NCI-H2227 (cell line): ENCODE measurements around the gene DOCK4.
A peak's percentile ranks its signal among the peaks of the same experiment; 100 is the strongest.

Experiments used
- DNase-seq: peaks from one replicate; lab custom pipeline; 2025; ENCODE audit not compliant: unreplicated experiment; lab: John Stamatoyannopoulos, UW

Gene DOCK4

DNA sequence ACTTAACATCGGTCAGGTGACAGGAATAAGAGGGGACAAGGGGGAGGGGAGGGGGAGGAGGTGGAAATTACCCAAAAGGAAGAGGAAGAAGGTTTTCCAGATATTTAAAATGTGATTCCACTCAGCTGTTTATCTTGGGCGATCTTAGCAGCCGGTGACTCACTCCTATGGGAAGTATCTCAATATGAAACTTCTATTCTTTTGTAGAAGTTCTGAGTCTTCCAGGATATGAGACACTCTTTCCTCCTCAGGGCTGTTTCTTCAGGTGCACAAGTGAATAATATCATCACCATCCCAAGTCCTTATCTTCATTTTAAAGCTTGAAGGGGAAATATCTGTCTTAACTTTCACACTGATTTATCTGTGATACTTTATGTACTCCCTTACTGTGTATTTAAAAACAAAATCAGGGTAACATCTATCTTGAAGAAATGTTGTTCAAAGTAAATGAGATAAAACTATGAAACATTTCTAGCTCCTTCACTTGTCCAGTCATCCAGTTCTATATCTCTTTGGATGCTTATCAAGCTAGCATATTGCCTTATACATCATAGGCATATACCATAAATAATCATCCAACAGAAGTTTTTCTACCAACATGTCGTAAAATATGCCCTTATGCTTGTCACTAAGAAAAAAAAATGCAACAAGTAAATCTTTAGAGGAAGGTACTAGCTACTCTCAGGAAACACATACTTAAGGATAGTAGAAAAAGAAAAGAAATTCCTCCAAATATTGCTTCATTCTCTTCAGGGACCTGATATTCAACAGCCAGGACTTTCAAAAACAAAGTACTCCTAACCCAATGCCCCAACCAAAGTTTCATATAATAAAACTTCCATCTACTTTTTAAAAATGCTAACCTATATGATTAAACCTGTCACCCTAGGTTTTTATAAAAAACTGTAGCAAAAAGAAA, 13.7 kb downstream of the DOCK4 start:
- no peak for DNase-seq

DNA sequence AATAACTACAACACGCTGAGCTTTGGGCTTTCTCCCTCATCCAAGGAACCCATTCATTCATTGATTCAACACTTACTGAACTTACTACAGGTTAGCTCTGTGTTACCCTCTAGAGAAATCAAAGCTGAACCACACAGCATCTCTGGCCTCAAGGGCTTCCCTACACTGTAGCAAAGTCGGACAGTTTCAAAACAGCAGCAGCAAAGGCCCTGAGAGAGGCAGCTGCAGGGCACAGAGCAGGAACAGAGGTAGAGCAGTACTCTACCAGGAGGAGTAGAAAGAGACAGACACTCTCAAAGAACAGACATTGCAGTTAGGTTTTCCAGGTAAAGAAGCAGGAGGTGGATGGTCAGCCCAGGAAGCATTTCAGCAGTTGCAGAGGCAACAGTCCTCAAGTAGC, 16.1 kb downstream of the DOCK4 start:
- no peak for DNase-seq

DNA sequence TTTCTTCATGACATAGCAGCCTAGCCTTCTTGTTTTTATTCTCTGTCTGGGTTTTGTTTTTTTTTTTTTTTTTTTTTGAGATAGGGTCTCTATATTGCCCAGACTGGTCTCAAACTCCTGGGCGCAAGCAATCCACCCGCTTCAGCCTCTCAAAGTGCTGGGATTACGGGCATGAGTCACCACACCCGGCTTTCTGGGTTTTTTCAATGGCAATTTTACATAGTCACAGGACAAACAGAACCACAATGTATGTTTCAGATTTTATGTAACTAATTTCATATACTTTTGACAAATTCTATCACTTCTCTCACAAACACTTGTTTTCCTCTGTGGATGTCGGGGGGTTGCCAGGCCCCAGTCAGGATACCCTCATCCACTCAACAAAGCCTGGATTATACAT, 16.5 kb downstream of the DOCK4 start:
- no peak for DNase-seq

DNA sequence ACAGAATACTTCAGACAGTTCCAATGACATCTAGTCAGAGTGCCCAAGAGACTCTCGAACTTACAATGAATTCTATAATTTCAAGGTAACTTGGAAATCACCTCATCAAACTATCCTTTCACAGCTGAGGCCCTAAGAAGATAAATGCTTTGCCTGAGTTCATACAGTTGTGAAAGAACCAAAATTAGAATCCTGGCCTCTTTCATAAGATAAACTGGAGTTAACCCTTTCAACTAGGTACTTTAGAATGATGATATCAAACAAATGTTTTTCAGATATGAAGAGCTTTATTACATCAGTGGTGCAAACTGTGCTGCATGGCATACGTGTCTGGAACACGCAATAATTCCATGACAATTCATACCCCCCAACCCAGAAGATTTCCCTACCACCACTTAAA, 17.9 kb downstream of the DOCK4 start:
- no peak for DNase-seq

DNA sequence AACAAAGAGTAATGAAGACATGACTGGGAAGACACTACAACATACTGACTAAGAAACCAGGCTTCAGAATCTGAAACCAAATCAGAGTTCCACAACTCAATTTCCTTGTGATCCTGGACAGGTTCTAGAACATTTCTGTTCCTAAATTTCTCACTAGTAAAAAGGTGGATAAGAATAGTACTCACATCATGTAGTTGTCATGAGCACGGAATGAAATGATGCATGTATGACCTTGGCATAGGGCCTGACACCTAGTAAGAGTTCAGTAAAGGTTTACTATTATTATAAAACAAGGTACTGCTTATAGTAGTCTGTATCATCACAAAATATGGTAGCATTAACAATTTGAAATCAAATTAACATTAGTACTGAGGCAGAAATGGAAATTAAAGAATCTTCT, 19.9 kb downstream of the DOCK4 start:
- DNase-seq, result no peak

DNA sequence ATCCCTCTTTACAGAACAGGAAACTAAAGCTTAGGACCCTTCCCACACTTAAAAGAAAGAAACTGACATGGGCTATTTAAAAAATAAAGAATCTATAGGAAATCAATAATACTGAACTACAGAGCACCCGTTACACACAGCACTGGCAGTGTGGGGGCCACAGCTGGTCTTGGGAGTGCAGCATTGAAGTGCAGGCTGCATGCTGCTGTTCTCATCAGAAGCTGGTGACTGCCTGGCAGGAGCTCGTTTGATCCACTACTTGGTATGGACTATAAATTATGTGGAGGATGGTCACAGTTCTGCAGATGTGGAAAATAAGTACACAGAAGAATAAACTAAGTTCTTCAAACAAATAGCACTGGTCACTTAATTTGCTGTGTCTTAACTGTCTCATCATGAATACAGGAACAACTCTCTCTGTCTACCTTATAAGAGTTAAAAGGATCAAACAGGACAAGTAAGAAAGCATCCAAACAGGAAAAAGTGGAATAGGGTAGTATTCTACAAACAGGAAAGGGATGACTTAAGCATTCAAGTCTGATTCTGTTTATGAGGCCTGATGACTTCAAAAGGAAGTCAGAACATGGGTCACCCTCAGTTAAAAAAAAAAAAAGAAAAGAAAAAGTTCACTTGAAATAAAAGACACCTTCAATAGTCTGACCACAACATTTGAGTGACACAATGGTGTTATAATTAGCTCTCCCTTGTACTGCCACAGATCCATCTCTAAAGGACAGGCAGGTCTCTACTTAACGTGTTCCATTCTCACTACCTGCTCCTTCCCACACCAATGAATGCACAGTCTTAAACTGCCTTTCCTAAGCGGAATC, 21.0 kb downstream of the DOCK4 start:
- no peak for DNase-seq

DNA sequence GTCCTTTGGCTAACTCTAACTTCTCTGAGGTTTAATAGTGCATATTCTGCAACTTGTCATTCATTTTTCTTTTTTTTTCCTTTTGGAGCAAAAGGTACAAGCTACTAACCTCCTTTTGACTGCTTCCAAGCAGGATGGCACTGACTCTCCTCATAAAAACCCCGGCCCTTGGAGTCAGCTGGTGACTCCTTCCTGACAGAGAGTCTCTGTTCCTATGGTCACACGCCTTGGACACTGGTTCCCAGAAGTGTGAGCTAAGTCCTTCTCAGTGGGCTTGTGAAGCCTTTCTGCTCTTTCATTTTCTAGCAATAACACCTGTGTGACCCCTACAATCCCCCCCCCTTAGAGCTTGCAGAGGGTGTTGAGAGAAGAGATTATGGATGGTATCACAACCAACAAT, 21.7 kb downstream of the DOCK4 start:
- no peak for DNase-seq

DNA sequence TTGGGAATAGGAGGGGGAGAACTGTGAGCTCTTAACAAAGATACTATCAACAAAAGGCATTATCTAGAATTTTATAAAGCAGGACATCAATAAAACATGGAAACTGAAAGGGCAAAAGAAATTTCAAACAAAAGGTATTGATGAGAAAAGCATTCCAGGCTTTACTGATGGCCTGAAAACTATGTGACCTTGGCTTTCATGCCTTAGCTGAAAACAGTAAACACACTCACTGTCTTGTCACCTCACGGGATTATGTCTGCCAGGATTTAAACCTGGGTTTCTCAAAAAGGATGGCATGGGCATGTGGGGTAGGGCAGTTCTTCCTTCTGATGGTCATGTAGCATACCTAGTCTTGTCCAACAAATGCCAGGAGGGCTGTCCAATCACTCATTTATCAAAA, 22.9 kb downstream of the DOCK4 start:
- no peak for DNase-seq

DNA sequence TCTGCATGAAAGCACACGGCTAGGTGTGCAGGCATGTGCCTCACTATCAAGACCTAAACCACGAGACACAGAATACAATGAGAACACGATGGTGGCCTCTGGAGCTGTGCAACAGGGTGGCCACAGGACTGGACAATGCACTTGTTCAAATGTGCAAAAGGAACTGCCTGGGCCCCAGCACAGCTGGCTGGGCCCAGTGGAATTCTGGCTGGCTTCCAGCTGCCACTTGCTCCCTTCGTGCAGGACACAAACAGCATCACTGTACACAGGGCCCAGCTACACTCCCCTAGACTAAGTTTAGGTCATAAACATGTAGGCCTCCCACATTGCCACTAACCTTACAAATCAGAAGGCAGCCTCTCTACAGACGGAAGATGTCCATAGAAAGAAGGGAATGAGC, 23.4 kb downstream of the DOCK4 start:
- DNase-seq, result no peak

DNA sequence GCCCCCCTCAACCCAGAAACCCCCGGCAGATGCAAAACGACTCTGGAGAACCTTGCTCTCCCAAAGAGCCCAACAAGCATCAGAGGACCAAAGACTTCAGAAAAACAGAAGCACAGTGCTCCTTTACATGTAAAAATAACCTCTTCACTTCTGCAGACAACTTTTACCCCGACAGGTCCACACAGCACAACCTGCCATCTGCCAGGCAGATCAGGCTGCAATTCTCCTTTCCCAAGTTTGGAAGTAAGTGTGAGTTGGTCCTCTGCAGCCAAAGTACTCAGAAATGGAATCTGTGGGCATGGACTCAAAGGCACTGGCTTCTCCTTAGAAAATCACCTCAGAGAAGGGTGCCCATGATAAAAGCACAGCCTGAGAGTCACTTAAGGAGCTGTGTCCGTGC, 26.0 kb downstream of the DOCK4 start:
- no peak for DNase-seq

DNA sequence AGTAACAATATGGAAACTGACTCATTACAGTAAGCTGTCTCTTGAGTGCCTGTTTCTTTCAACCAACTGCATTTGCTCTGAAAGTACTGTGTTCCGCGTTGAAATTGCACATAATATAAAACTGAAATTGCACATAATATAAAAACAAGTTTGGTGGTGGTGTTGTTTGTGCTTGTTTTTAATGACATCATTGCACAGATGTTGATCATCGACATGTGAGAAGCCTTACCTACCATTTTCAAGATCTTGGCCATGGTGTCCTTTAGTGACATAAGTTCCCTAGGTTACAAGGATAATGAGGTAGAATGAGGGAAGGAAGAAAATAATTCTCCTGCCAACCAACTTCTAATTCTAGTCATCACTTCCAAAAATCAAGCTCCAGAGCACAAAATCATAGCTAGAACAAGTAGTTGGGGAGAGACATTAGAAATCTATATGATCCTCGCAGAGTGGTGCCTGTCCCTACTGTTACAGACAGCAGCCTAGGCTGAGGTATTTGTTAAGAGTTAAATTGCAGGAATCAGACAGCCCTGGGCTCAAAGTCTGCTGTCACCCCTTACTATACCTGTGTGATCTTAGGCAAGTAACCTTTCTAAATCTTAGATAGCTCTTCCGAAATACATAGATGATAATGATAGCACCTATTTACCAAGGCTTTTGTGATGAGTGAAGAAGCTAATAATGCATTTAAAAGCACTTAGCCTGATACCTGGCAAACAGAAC, 29.3 kb downstream of the DOCK4 start:
- DNase-seq, result no peak

DNA sequence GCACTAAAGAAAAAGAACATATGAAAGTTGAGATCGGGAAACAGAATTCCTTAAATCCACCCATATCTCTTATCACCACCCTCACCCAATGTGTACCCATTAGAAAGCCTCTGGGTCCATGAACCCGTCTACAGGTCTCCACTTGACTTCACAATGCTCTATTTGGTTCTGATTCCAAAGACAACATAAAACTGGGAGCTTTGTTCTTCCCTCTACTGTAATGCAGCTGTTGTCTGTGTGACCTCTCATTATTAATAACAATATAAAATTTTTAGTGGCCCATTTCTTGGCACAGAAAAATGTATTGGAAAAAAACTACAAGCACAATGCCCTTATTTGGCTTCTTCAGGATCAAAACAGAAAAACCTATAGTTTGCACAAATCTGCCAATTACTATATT, 30.0 kb downstream of the DOCK4 start:
- DNase-seq, result no peak

DNA sequence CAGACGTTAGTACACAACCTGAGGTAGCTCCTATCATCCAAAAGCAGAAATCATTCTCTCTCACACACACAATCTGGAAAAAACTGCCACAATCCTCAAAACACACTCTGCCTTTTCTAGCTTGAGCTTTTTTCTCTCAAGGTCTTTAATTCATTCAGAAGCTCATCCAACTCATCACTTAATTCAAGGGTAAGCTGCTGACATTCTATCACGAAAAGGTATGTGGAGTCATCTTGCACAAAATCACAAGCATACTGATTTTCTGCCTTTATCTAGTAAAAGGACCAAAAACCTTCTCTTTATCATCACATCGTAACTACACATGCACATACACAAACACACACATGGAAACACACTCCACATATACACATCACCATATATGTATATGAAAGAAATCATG, 32.0 kb downstream of the DOCK4 start:
- no peak for DNase-seq

DNA sequence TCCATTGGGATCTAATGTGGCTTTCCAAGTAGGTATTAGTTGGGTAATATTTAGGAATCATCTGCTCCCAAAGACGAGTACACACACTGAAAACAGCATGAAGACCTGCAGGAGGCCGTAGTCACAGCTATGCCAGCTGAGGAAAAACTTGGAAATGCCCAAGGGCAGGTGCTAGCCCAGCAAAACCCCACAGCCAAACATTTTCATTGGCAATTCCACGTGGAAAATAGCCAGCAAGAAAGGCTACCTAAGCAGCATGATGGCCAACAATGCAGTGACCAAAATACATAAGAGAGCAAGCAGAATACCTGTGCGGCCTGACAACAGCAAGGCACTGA, 32.7 kb downstream of the DOCK4 start:
- DNase-seq, result no peak

DNA sequence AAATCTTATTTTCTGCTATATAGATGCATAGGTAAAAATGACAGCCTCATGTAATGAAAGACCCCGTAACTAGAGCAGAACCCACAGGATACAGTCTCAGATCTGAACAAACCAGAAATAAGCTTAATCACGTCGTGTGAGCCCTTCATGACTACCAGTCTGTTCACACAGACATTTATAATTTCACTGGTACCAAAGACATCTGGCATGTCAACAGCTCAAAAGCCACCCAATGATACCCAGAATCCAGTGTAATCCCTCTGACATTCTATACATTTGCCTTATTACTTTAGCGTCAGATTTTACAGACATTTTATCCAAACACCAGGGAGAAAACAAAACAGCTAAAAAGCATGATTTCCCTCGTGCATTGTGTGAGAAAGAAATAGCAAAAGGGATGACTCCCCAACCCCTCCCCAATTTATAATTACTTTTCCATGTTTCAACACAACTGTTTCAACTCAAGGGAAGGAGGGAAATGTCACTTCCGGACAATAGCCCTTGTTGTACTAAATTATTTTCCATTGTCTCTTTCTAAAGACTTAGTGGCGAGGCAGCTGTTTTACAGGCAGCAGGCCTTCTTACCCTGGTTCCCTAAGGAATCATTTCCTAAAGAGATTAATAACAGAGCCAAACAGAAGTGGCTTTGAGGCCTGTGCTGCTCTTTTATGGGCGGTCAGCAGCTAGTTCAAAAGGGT, 33.2 kb downstream of the DOCK4 start:
- DNase-seq, result peak; percentile 37

DNA sequence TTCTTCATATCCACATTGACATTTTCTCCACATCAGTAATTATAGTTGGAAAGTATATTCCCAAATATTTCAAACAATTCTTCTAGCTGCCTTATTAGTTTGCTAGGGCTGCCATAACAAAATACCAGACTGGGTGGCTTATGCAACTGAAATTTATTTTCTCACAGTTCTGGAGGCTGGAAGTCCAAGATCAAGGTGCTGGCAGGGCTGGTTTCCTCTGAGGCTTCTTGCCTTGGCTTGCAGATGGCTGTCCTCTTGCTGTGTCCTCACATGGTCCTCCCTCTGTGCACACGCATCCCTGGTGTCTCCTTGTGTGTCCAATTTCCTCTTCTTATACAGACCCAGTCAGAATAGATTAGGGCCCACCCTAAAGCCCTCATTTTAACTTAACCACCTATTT, 34.5 kb downstream of the DOCK4 start:
- DNase-seq, result no peak

DNA sequence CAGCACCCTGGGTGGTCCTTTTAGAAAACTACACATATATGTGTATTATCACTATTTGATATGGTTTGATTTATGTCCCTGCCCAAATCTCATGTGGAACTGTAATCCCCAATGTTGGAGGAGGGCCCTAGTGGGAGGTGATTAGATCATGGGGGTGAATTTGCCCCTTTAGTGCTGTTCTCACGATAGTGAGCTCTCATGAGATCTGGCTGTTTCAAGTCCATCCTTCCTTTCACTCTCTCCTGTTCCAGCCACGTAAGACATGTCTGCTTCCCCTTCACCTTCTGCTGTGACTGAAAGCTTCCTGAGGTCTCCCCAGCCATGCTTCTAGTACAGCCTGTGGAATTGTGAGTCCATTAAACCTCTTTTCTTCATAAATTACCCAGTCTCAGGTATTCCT, 37.3 kb downstream of the DOCK4 start:
- no peak for DNase-seq

DNA sequence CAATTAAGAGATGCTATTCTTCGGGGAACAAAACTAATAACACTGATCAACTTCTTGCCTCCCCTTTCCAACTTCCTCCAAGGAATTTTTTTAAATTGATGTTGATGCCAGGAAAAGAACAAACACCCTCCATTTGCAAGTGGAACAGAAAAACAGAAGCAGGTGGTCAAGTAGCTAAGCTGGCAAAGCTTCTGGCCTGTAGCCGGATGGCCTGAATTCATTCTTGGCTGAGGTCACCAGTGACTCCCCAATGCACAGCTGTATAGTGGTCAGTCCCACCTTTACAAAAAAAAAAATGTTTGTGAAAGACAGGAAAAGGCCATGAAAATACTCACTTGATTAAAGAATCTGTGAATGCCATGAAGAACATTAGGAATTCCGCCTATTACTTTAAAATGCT, 39.1 kb downstream of the DOCK4 start:
- no peak for DNase-seq

DNA sequence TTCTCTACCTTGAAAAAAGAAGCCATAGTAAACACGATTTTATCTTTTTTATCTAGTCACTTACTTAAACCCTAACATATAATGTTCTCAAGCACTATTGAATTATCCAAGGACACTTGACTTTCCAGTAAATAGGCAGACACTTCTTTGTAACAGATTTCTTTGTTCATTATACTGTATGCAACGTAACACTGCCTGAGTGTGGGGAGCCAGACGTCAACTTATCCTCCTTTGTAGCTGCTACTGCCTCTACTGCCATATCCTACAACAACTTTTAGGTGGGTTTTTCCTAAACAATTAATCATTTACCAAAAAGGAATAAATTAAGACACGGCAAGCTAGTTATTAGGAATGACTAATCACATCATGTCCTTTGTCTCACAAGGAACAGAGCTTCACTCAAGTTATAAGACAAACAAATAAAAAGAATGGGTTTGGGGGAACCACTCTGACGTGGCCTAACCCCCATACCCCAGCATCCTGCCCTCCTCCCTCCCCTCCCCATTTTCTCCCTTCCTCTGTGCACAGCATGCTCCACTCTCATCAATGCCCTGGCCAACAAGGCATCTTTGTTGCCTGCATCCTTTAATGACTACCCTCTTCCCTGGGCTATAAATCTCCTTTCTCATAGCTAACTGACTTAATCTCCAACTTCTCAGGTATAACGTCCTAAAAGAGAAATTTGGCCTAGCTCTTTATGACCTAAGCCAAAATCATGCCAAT, 43.3 kb downstream of the DOCK4 start:
- DNase-seq, result peak; percentile 29

DNA sequence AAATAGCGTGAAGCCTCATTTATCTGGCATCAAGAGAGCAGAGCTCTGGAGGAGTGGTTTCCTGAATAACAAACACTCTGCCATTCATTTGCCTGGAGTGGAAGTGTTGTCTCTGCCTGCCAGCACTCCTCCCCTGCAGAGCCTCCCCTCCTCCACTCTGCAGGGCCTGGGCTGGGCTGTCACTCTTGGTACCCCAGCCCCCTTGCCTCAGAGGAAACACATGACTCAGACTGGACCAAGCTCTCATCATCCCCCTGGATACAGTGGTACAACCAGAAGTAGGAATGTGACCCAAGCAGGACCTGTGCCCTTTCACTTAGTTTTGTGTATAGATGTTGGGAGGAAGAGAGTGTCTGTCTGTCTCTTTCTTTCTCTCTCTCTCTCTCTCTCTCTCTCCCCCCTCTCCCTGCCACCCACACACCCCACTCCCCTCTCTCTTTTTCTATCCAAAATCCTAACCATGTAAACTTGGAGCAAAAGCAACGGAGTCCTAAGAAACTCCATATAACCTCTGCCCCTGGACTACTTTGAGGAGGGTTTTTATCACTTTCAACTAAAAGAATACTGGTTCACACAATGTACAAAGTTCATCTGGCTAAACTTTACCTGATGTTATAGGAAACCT, 43.9 kb downstream of the DOCK4 start:
- peak; percentile 78 for DNase-seq
